CD4-positive, alpha-beta T cell treated with Interleukin-10 for 1 hour (primary cell): ENCODE measurements around the gene PPP4R2.
"Not testable (repeated sequence)": the region's sequence is repeated elsewhere in the genome, so short reads cannot be mapped to it uniquely, and the experiment has no call there.

Source experiments
- DNase-seq: peaks from one replicate; pipeline ENCODE4 v3.0.0-alpha.2; 2020

PPP4R2 gene

GRCh38 chr3:72977060-72977808, 19.4 kb upstream of the PPP4R2 start:
- peak; percentile 23 for DNase-seq

- DNase-seq = no peak
Observed at GRCh38 chr3:72982609-72983366, 13.8 kb upstream of the PPP4R2 start.

- no peak for DNase-seq
Observed at GRCh38 chr3:72985576-72985975, 11.0 kb upstream of the PPP4R2 start.

- no peak for DNase-seq
Observed at GRCh38 chr3:72990701-72991395, 5.8 kb upstream of the PPP4R2 start.

- DNase-seq = no peak
Observed at GRCh38 chr3:72991522-72991921, 5.1 kb upstream of the PPP4R2 start.

GRCh38 chr3:72993391-72993790, 3.2 kb upstream of the PPP4R2 start:
- no peak for DNase-seq

GRCh38 chr3:72995337-72995736, 1.3 kb upstream of the PPP4R2 start:
- no peak for DNase-seq

GRCh38 chr3:72996121-72996472, 514 bp upstream of the PPP4R2 start:
- DNase-seq = no peak

GRCh38 chr3:72997421-72997961, 880 bp downstream of the PPP4R2 start:
- DNase-seq = peak; percentile 64

- DNase-seq = no peak
Observed at GRCh38 chr3:72998466-72998865, 1.9 kb downstream of the PPP4R2 start.

GRCh38 chr3:72999951-73000350, 3.3 kb downstream of the PPP4R2 start:
- DNase-seq = peak; percentile 39

GRCh38 chr3:73003050-73003449, 6.4 kb downstream of the PPP4R2 start:
- not testable (repeated sequence) for DNase-seq

- DNase-seq = no peak
Observed at GRCh38 chr3:73004316-73004715, 7.7 kb downstream of the PPP4R2 start.

GRCh38 chr3:73007992-73008712, 11.5 kb downstream of the PPP4R2 start:
- no peak for DNase-seq

- no peak for DNase-seq
Observed at GRCh38 chr3:73009008-73009407, 12.4 kb downstream of the PPP4R2 start.

- no peak for DNase-seq
Observed at GRCh38 chr3:73009750-73010149, 13.1 kb downstream of the PPP4R2 start.

- no peak for DNase-seq
Observed at GRCh38 chr3:73010158-73010557, 13.5 kb downstream of the PPP4R2 start.

GRCh38 chr3:73018298-73018697, 21.7 kb downstream of the PPP4R2 start:
- DNase-seq = no peak

- DNase-seq = no peak
Observed at GRCh38 chr3:73018790-73019441, 22.3 kb downstream of the PPP4R2 start.

GRCh38 chr3:73021301-73021835, 24.8 kb downstream of the PPP4R2 start:
- no peak for DNase-seq

- no peak for DNase-seq
Observed at GRCh38 chr3:73024836-73025235, 28.2 kb downstream of the PPP4R2 start.
